Epithelial cell of esophagus (primary cell): Measurements from ENCODE around the gene ENHO.

ENCODE experiments used
- DNase-seq: peaks from one replicate; pipeline ENCODE4 v3.0.0; 2010; ENCODE audit warnings: low read depth
- H3K4me3 ChIP-seq: 2 replicates; pipeline ENCODE4 v1.5.1; 2011; ENCODE audit warnings: mild to moderate bottlenecking, low read length, control low read depth
- CTCF ChIP-seq: IDR thresholded peaks from 2 replicates; pipeline ENCODE4 v1.5.1; 2011; ENCODE audit warnings: low read depth, mild to moderate bottlenecking, low read length, control low read depth, inconsistent platforms; ENCODE audit not compliant: insufficient read depth; ENCODE audit errors: missing control alignments

Gene ENHO

DNA sequence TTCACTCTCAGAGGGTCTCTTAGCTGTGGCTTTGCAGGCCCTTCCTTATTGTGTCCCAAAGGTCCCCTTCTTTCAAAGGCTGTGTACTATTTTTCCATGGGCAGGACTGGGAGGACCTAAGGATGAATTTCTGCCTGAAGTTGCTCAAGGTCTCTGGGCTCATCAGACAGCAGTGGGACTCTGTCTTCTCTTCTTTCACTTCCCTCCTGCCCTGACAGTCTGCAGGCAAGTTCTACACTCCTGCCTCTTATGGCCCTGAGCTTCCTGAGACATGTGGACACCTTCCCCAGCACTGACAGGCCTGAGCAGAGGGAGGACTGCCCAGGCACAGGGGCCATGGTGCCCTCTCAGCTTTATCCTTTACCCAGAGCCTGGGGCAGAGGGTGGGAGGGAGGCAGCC is 14.8 kb downstream of the ENHO start:
- H3K4me3 ChIP-seq, result no peak overlapping the region
- no peak for TF ChIP-seq CTCF
- no peak for DNase-seq

- H3K4me3 ChIP-seq, result no peak overlapping the region
- no peak for DNase-seq
- no peak for TF ChIP-seq CTCF
These were observed 15.2 kb downstream of the ENHO start for GRCh38 chr9:34507556-34507955.

- TF ChIP-seq CTCF, result no peak
These were observed 16.2 kb downstream of the ENHO start for GRCh38 chr9:34506623-34507022.

DNA sequence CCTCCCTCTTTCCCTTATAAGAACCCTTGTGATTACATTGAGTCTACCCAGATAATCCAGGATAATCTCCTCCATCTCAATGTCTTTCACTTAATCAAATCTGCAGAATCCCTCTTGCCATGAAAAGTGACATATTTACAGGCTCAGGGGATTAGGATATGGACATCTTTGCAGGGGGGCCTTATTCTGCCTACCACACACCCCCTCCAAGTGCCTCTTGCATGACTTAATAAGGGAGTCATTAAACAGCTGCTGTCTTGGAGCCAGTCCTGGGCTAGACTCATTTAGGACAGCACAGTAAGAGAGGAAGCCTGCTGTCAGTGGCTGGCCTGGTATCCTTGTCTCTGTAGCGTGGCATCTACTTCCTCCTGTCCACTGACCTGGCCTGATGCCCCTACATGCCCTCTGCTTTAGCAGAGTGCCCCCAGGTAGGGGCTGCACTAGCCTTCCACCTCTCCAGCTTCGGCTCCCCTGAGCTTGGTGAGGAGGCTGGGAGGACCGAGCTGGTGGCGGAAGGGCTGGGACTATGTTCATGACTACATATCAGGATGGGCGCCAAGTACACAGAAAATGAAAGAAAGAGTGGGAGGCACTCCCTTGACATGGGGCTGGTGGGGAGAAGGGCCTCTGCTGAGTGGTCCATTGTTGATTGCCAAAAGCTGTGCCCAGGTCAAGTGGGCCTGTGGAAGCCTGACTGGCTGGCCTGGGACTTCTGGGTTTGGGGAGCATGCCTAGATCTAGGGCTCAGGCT is 17.2 kb downstream of the ENHO start:
- no peak overlapping the region for H3K4me3 ChIP-seq
- DNase-seq, result no peak
- TF ChIP-seq CTCF, result no peak

More at GRCh38 chr9:34506623-34507022, 16.2 kb downstream of the ENHO start:
- H3K4me3 ChIP-seq, result no peak overlapping the region
- DNase-seq, result no peak

- no peak overlapping the region for H3K4me3 ChIP-seq
- no peak for DNase-seq
- TF ChIP-seq CTCF, result no peak
These were observed 19.4 kb downstream of the ENHO start for GRCh38 chr9:34503406-34503805.

- no peak overlapping the region for H3K4me3 ChIP-seq
- no peak for DNase-seq
- TF ChIP-seq CTCF, result no peak
These were observed 19.9 kb downstream of the ENHO start for GRCh38 chr9:34502891-34503290.

- no peak for DNase-seq
- H3K4me3 ChIP-seq, result no peak overlapping the region
- no peak for TF ChIP-seq CTCF
These were observed 20.3 kb downstream of the ENHO start for GRCh38 chr9:34502471-34502870.
